ENCODE measurements around the gene C4BPA.

C4BPA gene

GRCh38 chr1:207103892-207104373, at the start of gene C4BPA:
C4BPA (plus strand) TSS chr1:207104233; CDS start chr1:207113026, 8,793 bp downstream.
- DNase-seq, result no peak

- DNase-seq, result no peak
Observed at GRCh38 chr1:207054491-207054890, 49.5 kb upstream of the C4BPA start.

- DNase-seq, result no peak
Observed at GRCh38 chr1:207055386-207056001, 48.5 kb upstream of the C4BPA start.

GRCh38 chr1:207056673-207057072, 47.4 kb upstream of the C4BPA start:
- DNase-seq, result no peak

- DNase-seq, result no peak
Observed at GRCh38 chr1:207058252-207058651, 45.8 kb upstream of the C4BPA start.

GRCh38 chr1:207058878-207059867, 44.9 kb upstream of the C4BPA start:
- no peak for DNase-seq

GRCh38 chr1:207059881-207060280, 44.2 kb upstream of the C4BPA start:
- DNase-seq, result no peak

GRCh38 chr1:207060596-207060995, 43.4 kb upstream of the C4BPA start:
- no peak for DNase-seq

GRCh38 chr1:207062058-207062457, 42.0 kb upstream of the C4BPA start:
- no peak for DNase-seq

- no peak for DNase-seq
Observed at GRCh38 chr1:207063014-207063413, 41.0 kb upstream of the C4BPA start.

- DNase-seq, result no peak
Observed at GRCh38 chr1:207064561-207064960, 39.5 kb upstream of the C4BPA start.

GRCh38 chr1:207067185-207067584, 36.8 kb upstream of the C4BPA start:
- no peak for DNase-seq

GRCh38 chr1:207067665-207068064, 36.4 kb upstream of the C4BPA start:
- DNase-seq, result no peak

- DNase-seq, result no peak
Observed at GRCh38 chr1:207069061-207069460, 35.0 kb upstream of the C4BPA start.

GRCh38 chr1:207069858-207070506, 34.1 kb upstream of the C4BPA start:
- no peak for DNase-seq

GRCh38 chr1:207070811-207071210, 33.2 kb upstream of the C4BPA start:
- DNase-seq, result no peak

GRCh38 chr1:207071426-207071825, 32.6 kb upstream of the C4BPA start:
- no peak for DNase-seq

- DNase-seq, result no peak
Observed at GRCh38 chr1:207072233-207072632, 31.8 kb upstream of the C4BPA start.

- DNase-seq, result no peak
Observed at GRCh38 chr1:207073906-207074820, 29.9 kb upstream of the C4BPA start.

GRCh38 chr1:207076181-207076955, 27.7 kb upstream of the C4BPA start:
- no peak for DNase-seq

- DNase-seq, result no peak
Observed at GRCh38 chr1:207077012-207077411, 27.0 kb upstream of the C4BPA start.

Measured in stimulated activated CD4-positive, alpha-beta T cell treated with anti-CD3 and anti-CD28 coated beads, Interleukin-4, amount 100 ng/mL, for 4 hours (primary cell).